H1 (cell line): Measurements from ENCODE around the gene C1QTNF1. TPM values are rescaled to one million over a fixed set of nuclear protein-coding genes. Genes with fewer than 3 reads are reported as not detected.

Experiments used
- CTCF ChIA-PET: fragments of 300-600 bp; sonication (Branson Sonifier 250); formaldehyde crosslinking; loops from one replicate; lab custom pipeline; 2021; ENCODE audit not compliant: partially characterized antibody; lab: Charles Lee
- POLR2A ChIA-PET: fragments of 300-600 bp; sonication (Branson Sonifier 250); formaldehyde crosslinking; loops from one replicate; lab custom pipeline; 2021; ENCODE audit warnings: inconsistent platforms; ENCODE audit not compliant: partially characterized antibody; lab: Charles Lee
- DNase-seq, 2 experiments: peaks; one replicate each; pipeline versions ENCODE4 v3.0.0 to v3.0.0-alpha.2; 2010 to 2022; ENCODE audit warnings: low spot score in 2 of 2, low read depth in 1 of 2, mixed read lengths in 1 of 2
- FAIRE-seq: peaks from 2 replicates; lab custom pipeline; 2011; peaks lifted over from hg19 to GRCh38; lab: Jason Lieb, UNC
- H2AFZ ChIP-seq: 2 replicates; pipeline ENCODE4 v1.8.1; 2012; ENCODE audit warnings: low read length, inconsistent platforms
- H2AK5ac ChIP-seq: 2 replicates; pipeline ENCODE4 v1.6.1; 2013; ENCODE audit warnings: low read depth, low read length
- H2BK120ac ChIP-seq: replicated peaks from 2 replicates; pipeline ENCODE3; 2013; ENCODE audit warnings: low read depth, low read length, inconsistent platforms
- H2BK12ac ChIP-seq: 2 replicates; pipeline ENCODE4 v1.6.1; 2013; ENCODE audit warnings: low read depth, low read length
- H2BK15ac ChIP-seq: 2 replicates; pipeline ENCODE4 v1.6.1; 2013; ENCODE audit warnings: low read length
- H2BK20ac ChIP-seq: 2 replicates; pipeline ENCODE4 v1.6.1; 2013; ENCODE audit warnings: low read length
- H2BK5ac ChIP-seq: 2 replicates; pipeline ENCODE4 v1.6.1; 2013; ENCODE audit warnings: low read depth, low read length
- H3K14ac ChIP-seq: 2 replicates; pipeline ENCODE4 v1.6.1; 2013; ENCODE audit warnings: inconsistent platforms; ENCODE audit not compliant: insufficient read length
- H3K18ac ChIP-seq: 2 replicates; pipeline ENCODE4 v1.6.1; 2013; ENCODE audit warnings: low read length; ENCODE audit errors: extremely low read depth
- H3K23ac ChIP-seq: 2 replicates; pipeline ENCODE4 v1.6.1; 2013; ENCODE audit warnings: inconsistent platforms; ENCODE audit not compliant: insufficient read length
- H3K23me2 ChIP-seq: 2 replicates; pipeline ENCODE4 v1.6.1; 2013; ENCODE audit warnings: low read depth, low read length
- H3K27ac ChIP-seq: 2 replicates; pipeline ENCODE4 v1.6.1; 2011; ENCODE audit warnings: low read depth, low read length, inconsistent platforms
- H3K27me3 ChIP-seq, 4 experiments: replicated peaks in 1 of 4; 1 replicate in 1 of 4; 2 replicates in 3 of 4; pipeline versions ENCODE4 v1.6.1 to v1.8.1; 2011 to 2013; ENCODE audit warnings: low read length in 3 of 4, mild to moderate bottlenecking in 3 of 4, inconsistent platforms in 2 of 4, mixed read lengths in 2 of 4, moderate library complexity in 1 of 4; ENCODE audit not compliant: control insufficient read depth in 3 of 4, insufficient read depth in 3 of 4; ENCODE audit errors: extremely low read depth in 1 of 4
- H3K36me3 ChIP-seq, 4 experiments: 2 replicates each; pipeline versions ENCODE4 v1.6.1 to v1.8.1; 2011 to 2013; ENCODE audit warnings: mild to moderate bottlenecking in 4 of 4, low read length in 3 of 4, moderate library complexity in 2 of 4, control low read depth in 1 of 4, inconsistent platforms in 1 of 4; ENCODE audit not compliant: insufficient read depth in 4 of 4, control insufficient read depth in 2 of 4
- H3K4ac ChIP-seq: replicated peaks from 2 replicates; pipeline ENCODE3; 2013; ENCODE audit warnings: low read length, low read depth, mixed read lengths, inconsistent platforms; ENCODE audit not compliant: insufficient read length
- H3K4me1 ChIP-seq, 4 experiments: replicated peaks in 1 of 4; 1 replicate in 1 of 4; 2 replicates in 3 of 4; pipeline versions ENCODE4 v1.6.1 to v1.8.1; 2011 to 2013; ENCODE audit warnings: low read length in 3 of 4, inconsistent platforms in 2 of 4, mixed read lengths in 1 of 4; ENCODE audit not compliant: insufficient read depth in 4 of 4, control insufficient read depth in 3 of 4
- H3K4me2 ChIP-seq, 2 experiments: 2 replicates each; pipeline versions ENCODE4 v1.6.1 to v1.8.1; 2011 to 2013; ENCODE audit warnings: low read depth in 2 of 2, low read length in 2 of 2, control low read depth in 1 of 2, inconsistent platforms in 1 of 2, mild to moderate bottlenecking in 1 of 2; ENCODE audit not compliant: insufficient read depth in 1 of 2
- H3K4me3 ChIP-seq, 4 experiments: fragments of 200-600, 300-600 bp in 1 of 4; sonication (generic), shearing (Covaris generic), sonication (Bioruptor Twin) in 1 of 4; 2 replicates each; pipeline versions ENCODE4 v1.5.1 to v1.8.1; 2011 to 2016; ENCODE audit warnings: low read length in 4 of 4, low read depth in 3 of 4, control low read depth in 2 of 4, inconsistent platforms in 2 of 4, mild to moderate bottlenecking in 2 of 4, mixed read lengths in 1 of 4, moderate library complexity in 1 of 4; ENCODE audit not compliant: insufficient read depth in 2 of 4; ENCODE audit errors: extremely low read depth in 1 of 4
- H3K56ac ChIP-seq: replicated peaks from 2 replicates; pipeline ENCODE3; 2013; ENCODE audit warnings: low read depth, mild to moderate bottlenecking, mixed read lengths, low read length, inconsistent platforms; ENCODE audit not compliant: insufficient read length
- H3K79me1 ChIP-seq: 2 replicates; pipeline ENCODE4 v1.6.1; 2013; ENCODE audit warnings: low read depth, low read length, control low read depth
- H3K79me2 ChIP-seq, 2 experiments: 2 replicates each; pipeline versions ENCODE4 v1.6.1 to v1.8.1; 2012 to 2013; ENCODE audit warnings: low read length in 2 of 2, mild to moderate bottlenecking in 2 of 2, inconsistent platforms in 1 of 2; ENCODE audit not compliant: insufficient read depth in 2 of 2, control insufficient read depth in 1 of 2
- H3K9ac ChIP-seq, 4 experiments: replicated peaks in 1 of 4; 1 replicate in 1 of 4; 2 replicates in 3 of 4; pipeline versions ENCODE4 v1.6.1 to v1.8.1; 2011 to 2013; ENCODE audit warnings: low read depth in 3 of 4, low read length in 3 of 4, control low read depth in 2 of 4, mild to moderate bottlenecking in 2 of 4, moderate library complexity in 2 of 4, inconsistent platforms in 1 of 4; ENCODE audit errors: extremely low read depth in 1 of 4
- H3K9me3 ChIP-seq, 2 experiments: 2 replicates each; pipeline versions ENCODE4 v1.6.1 to v1.8.1; 2012 to 2013; ENCODE audit warnings: mild to moderate bottlenecking in 2 of 2, moderate library complexity in 2 of 2, control low read depth in 1 of 2, inconsistent platforms in 1 of 2, low read depth in 1 of 2, low read length in 1 of 2, mixed read lengths in 1 of 2; ENCODE audit not compliant: insufficient read depth in 2 of 2
- H4K20me1 ChIP-seq, 2 experiments: replicated peaks in 1 of 2; 2 replicates each; pipeline versions ENCODE3 to v1.8.1; 2011 to 2013; ENCODE audit warnings: inconsistent platforms in 2 of 2, low read length in 2 of 2, mild to moderate bottlenecking in 1 of 2; ENCODE audit not compliant: insufficient read depth in 2 of 2, control insufficient read depth in 1 of 2
- H4K5ac ChIP-seq: 2 replicates; pipeline ENCODE4 v1.6.1; 2013; ENCODE audit warnings: low read length, low read depth, mixed read lengths, inconsistent platforms; ENCODE audit not compliant: insufficient read length
- H4K8ac ChIP-seq: 2 replicates; pipeline ENCODE4 v1.8.0; 2013; ENCODE audit warnings: mild to moderate bottlenecking, moderate library complexity, low read length, inconsistent platforms; ENCODE audit not compliant: insufficient read depth; ENCODE audit errors: extremely low read depth
- H4K91ac ChIP-seq: replicated peaks from 2 replicates; pipeline ENCODE3; 2013; ENCODE audit warnings: low read length, mixed read lengths, inconsistent platforms; ENCODE audit not compliant: insufficient read length
- CBX5 ChIP-seq: fragments of 300-800, 300-1000 bp; sonication (generic); IDR thresholded peaks from 2 replicates; pipeline ENCODE4 v1.7.1; 2016; ENCODE audit warnings: antibody characterized with exemption, low read length, low read depth
- GTF2F1 ChIP-seq: IDR thresholded peaks from 2 replicates; pipeline ENCODE4 v1.6.1; 2012; ENCODE audit warnings: low read depth, low read length, improper control_type of control experiment, borderline replicate concordance
- KDM4A ChIP-seq: IDR thresholded peaks from one replicate; pipeline ENCODE4 v1.7.1; 2012; ENCODE audit warnings: low read depth, mild to moderate bottlenecking, moderate library complexity, low read length, inconsistent platforms; ENCODE audit not compliant: severe bottlenecking
- TAF7 ChIP-seq: optimal IDR thresholded peaks from 2 replicates; pipeline ENCODE3; 2011; ENCODE audit warnings: low read depth, mild to moderate bottlenecking, inconsistent platforms, low read length, moderate library complexity, borderline replicate concordance
- WGBS, 2 experiments: shearing (Covaris generic) in 1 of 2; methylation state at CpG; one replicate each; pipeline versions ENCODE4 v1.1.6 to v1.1.7; 2013 to 2015; ENCODE audit warnings: low lambda C conversion rate in 2 of 2, mixed read lengths in 2 of 2, inconsistent platforms in 1 of 2, low coverage in 1 of 2, missing lambda C conversion rate in 1 of 2; ENCODE audit not compliant: insufficient replicate concordance in 2 of 2, insufficient coverage in 1 of 2, insufficient read length in 1 of 2; ENCODE audit errors: extremely low coverage in 1 of 2, missing lambda C conversion rate in 1 of 2; 5-methylcytosine and 5-hydroxymethylcytosine counted together
- polyA plus RNA-seq, 7 experiments: library from polyadenylated mRNA; depleted of rRNA in 3 of 7; stranded (reverse) in 5 of 7; unstranded in 2 of 7; fragments of >200 nt in 5 of 7; fragments of 200-250 nt in 2 of 7; gene quantifications; 1 replicate in 5 of 7; 2 replicates in 1 of 7; 4 replicates in 1 of 7; pipeline versions ENCODE4 v1.2.1 to v1.2.3, GENCODE V29; 2011 to 2013; ENCODE audit warnings: missing spikeins in 2 of 7, mixed read lengths in 2 of 7
- total RNA-seq: library from RNA; stranded (reverse); fragmentation: NEBNext Ultra II Directional; extraction: Animal tissue kit (Norgen Biotek cat#: 25700); gene quantifications from 2 replicates; pipeline ENCODE4 v1.2.1, GENCODE V29; 2021

C1QTNF1 gene
- total and polyA plus RNA-seq, 2 of the 8 experiments (the other 6 are each of a cell fraction or from before 2014, with no cell fraction given) = 1.5 to 2.5 TPM

DNA sequence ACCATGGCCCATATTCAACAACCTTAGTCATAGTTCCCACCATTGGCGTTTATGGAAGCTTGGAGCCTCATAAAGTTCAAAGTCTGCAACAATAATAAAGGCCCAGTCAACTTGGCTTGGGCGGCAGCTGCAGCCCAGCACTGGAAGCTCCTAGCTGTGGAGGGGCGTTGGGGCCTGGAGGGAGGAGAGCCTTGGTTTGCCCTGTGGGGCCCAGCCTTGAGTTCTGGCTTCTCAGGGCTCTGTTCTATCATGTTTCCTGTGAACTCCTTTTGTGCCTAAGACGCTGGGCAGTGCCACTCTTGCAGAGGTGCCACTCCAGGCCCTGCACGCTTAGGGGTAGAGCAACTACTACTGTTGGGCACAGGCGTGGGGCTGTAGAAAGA lies 49.7 kb downstream of the C1QTNF1 start:
- no peak for FAIRE-seq
- Histone ChIP-seq H3K4ac (no peak overlapping the region), H4K91ac (no peak overlapping the region), H3K79me1 (no peaks in the 10 kb centered on the region), H3K9ac (no peak overlapping the region), H2AFZ (no peak overlapping the region; the same call in 1 of the 2 replicates), H2BK20ac (0 out of 2 replicates have a peak overlapping the region, but pooled peaks have one; percentile 64), H3K27ac (no peak overlapping the region), H2BK120ac (no peak overlapping the region), H3K23me2 (peaks cover 6% of the 10 kb centered on the region; the same call in 1 of the 2 replicates), H2BK5ac (no peak overlapping the region), H2BK12ac (no peak overlapping the region), H4K8ac (no peak overlapping the region), H2BK15ac (no peak overlapping the region; the same call in 1 of the 2 replicates), H3K27me3 (peaks cover 0 to 5% (median 0%) of the 10 kb centered on the region in 4 experiments; a peak in 4 of 7 replicates), H3K9me3 (no peaks in the 10 kb centered on the region), H3K56ac (no peak overlapping the region), H3K14ac (no peak overlapping the region), H3K79me2 (no peaks in the 10 kb centered on the region), H3K4me1 (no peaks in the 10 kb centered on the region), H3K4me2 (no peak overlapping the region), H3K18ac (no peak overlapping the region), H4K20me1 (no peaks in the 10 kb centered on the region), H3K36me3 (peaks cover 0 to under 1% (median under 1%) of the 10 kb centered on the region in 4 experiments; a peak in 3 of 8 replicates), H2AK5ac (no peak overlapping the region), H3K4me3 (no peak overlapping the region), H4K5ac (no peak overlapping the region), H3K23ac (no peak overlapping the region)
- whole genome bisulfite sequencing, 2 experiments = 87% methylated on average over 6 of the region's 6 CpGs; no CpG with 5 or more reads in 1 of the 2 experiments
- ChIA-PET POLR2A (interaction anchor here (1.3 kb wide), 1 partner anchor 97 kb away, joined by 3 read pairs; no protein-coding TSS in a partner anchor), CTCF (interaction anchor here (0.6 to 2.6 kb wide), 10 partner anchors 9 to 1716 kb away, joined by 3 to 23 read pairs (median 4); no protein-coding TSS in a partner anchor)
- TF ChIP-seq CBX5 (no peak), GTF2F1 (no peak), KDM4A (no peak), TAF7 (no peak)
- DNase-seq = no peak
